LNCAP (cell line): Measurements from ENCODE around the gene KDM2B.
A peak's percentile ranks its signal among the peaks of the same experiment; 100 is the strongest.

Experiments
- TF ChIP-seq, protein P1 (sequence below): fragments of 450-650 bp; IDR thresholded peaks from 2 replicates; pipeline ENCODE4 v1.5.1; 2017; ENCODE audit warnings: mild to moderate bottlenecking

The KDM2B gene

GRCh38 chr12:121501946-121502345 is 78.9 kb downstream of the KDM2B start:
- TF ChIP-seq, protein P1, sequence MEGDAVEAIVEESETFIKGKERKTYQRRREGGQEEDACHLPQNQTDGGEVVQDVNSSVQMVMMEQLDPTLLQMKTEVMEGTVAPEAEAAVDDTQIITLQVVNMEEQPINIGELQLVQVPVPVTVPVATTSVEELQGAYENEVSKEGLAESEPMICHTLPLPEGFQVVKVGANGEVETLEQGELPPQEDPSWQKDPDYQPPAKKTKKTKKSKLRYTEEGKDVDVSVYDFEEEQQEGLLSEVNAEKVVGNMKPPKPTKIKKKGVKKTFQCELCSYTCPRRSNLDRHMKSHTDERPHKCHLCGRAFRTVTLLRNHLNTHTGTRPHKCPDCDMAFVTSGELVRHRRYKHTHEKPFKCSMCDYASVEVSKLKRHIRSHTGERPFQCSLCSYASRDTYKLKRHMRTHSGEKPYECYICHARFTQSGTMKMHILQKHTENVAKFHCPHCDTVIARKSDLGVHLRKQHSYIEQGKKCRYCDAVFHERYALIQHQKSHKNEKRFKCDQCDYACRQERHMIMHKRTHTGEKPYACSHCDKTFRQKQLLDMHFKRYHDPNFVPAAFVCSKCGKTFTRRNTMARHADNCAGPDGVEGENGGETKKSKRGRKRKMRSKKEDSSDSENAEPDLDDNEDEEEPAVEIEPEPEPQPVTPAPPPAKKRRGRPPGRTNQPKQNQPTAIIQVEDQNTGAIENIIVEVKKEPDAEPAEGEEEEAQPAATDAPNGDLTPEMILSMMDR = no peak

- TF ChIP-seq, protein P1 = peak; percentile 92
These were observed 80.7 kb downstream of the KDM2B start for GRCh38 chr12:121499929-121500793.

DNA sequence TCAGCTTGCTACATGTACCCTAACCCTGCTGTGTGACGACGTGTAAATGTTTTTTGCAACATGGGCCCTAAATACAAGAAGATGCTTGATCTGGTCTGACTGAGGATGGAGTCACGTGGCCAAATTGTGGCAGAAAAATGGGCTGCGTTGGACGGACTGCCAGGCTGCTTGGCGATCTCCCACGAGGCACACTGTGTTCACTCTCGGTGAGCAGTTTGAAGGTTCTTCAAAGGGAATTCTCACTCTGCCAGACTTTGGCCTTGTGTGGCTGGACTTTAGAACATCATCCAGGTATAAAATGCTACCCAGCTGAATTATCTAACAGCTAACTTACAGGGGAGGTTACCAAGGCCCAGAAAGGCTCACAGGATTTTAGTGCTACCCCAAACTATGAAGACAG is 85.1 kb downstream of the KDM2B start:
- TF ChIP-seq, protein P1 = no peak

GRCh38 chr12:121494093-121494787 is 86.6 kb downstream of the KDM2B start:
- TF ChIP-seq, protein P1 = peak; percentile 90

- TF ChIP-seq, protein P1 = no peak
These were observed 90.2 kb downstream of the KDM2B start for GRCh38 chr12:121490401-121491281.

DNA sequence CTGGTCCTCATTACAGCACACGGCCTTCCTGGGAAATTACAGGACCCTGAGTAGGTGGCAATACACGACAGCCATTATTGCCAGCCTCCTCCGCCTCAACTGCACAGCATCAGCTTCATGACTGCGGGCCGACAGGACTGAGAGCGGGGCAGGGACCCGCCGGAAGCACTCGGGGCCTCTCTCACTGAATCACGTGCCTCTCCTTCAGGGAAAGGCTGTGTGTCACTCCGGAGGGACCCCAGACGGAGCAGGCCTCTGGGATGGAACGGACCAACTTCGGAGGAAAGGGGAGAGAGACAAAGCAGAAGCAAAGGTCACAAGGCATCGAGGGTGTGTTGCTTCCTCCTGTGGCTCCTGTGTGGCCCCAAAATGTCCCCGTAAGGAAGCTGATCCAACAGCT is 90.9 kb downstream of the KDM2B start:
- TF ChIP-seq, protein P1 = no peak

DNA sequence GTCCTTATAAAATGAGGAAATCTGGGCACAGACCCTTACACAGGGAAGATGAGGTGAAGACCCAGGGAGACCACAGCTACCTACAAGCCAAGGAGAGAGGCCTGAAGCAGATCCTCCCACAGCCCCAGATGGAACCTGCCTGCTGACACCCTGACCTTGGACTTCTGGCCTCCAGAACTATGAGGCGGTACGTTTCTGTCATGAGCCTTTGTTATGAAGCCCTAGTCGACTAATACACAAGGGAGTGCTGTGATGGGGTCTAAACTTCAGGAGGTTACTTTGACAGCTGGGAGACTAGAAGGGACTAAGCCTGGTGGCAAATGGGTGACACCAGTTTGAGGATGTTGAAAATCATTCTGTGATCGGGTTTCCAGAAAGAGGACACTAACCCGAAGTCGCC is 95.9 kb downstream of the KDM2B start:
- TF ChIP-seq, protein P1 = no peak
